PC-3 (cell line): ENCODE data around the gene ECPAS. TPM values are rescaled to one million over a fixed set of nuclear protein-coding genes. Genes with fewer than 3 reads are reported as not detected.

ENCODE experiments used
- ATAC-seq: fragments of 200-7000 bp; cut with Tn5 transposase; 2 replicates; pipeline ENCODE4 v1.9.1; 2020; ENCODE audit warnings: mild to moderate bottlenecking, moderate library complexity
- BruUV-seq: library from RNA; stranded (reverse); fragments of 400-500 nt; replicated peaks from 2 replicates; lab custom pipeline; 2021; lab: Mats Ljungman, UMichigan
- CTCF ChIA-PET: fragments of 300-600 bp; sonication (Branson Sonifier 250); formaldehyde crosslinking; loops from one replicate; lab custom pipeline; 2022; ENCODE audit warnings: antibody characterized with exemption; lab: Charles Lee
- POLR2A ChIA-PET: fragments of 300-600 bp; sonication (Branson Sonifier 250); formaldehyde crosslinking; loops from one replicate; lab custom pipeline; 2022; ENCODE audit warnings: antibody characterized with exemption; ENCODE audit not compliant: unreplicated experiment; lab: Charles Lee
- DNase-seq: peaks from one replicate; pipeline ENCODE4 v3.0.0-alpha.2; 2015
- H2AFZ ChIP-seq: fragments of 300-600 bp; sonication (generic); 2 replicates; pipeline ENCODE4 v1.6.0; 2016; ENCODE audit warnings: antibody characterized with exemption, low read length
- H3F3A ChIP-seq: fragments of 300-600 bp; sonication (generic); one replicate; pipeline ENCODE4 v1.6.0; 2017; ENCODE audit warnings: antibody characterized with exemption, low read length, control low read depth, mild to moderate bottlenecking; ENCODE audit not compliant: unreplicated experiment
- H3K27ac ChIP-seq: fragments of 300-600 bp; sonication (generic); 2 replicates; pipeline ENCODE4 v1.5.1; 2016; ENCODE audit warnings: mild to moderate bottlenecking, low read length
- H3K27me3 ChIP-seq: fragments of 300-600 bp; sonication (generic); 2 replicates; pipeline ENCODE4 v1.6.1; 2016; ENCODE audit warnings: low read length, mixed read lengths
- H3K36me3 ChIP-seq: fragments of 300-600 bp; sonication (generic); 2 replicates; pipeline ENCODE4 v1.6.1; 2016; ENCODE audit warnings: low read depth, mixed run types, low read length, mixed read lengths
- H3K4me1 ChIP-seq: fragments of 300-600 bp; sonication (generic); 2 replicates; pipeline ENCODE4 v1.5.1; 2016; ENCODE audit warnings: low read length; ENCODE audit not compliant: insufficient read depth
- H3K4me2 ChIP-seq: fragments of 300-600 bp; sonication (generic); 2 replicates; pipeline ENCODE4 v1.6.0; 2016; ENCODE audit warnings: low read length
- H3K4me3 ChIP-seq: fragments of 300-600 bp; sonication (generic); 2 replicates; pipeline ENCODE4 v1.5.1; 2016; ENCODE audit warnings: mild to moderate bottlenecking, low read length, mixed read lengths
- H3K79me2 ChIP-seq: fragments of 300-600 bp; sonication (generic); 2 replicates; pipeline ENCODE4 v1.6.1; 2017; ENCODE audit warnings: low read length, mixed read lengths
- H3K9ac ChIP-seq: fragments of 300-600 bp; sonication (generic); 2 replicates; pipeline ENCODE4 v1.6.0; 2016; ENCODE audit warnings: mild to moderate bottlenecking, low read length
- H3K9me2 ChIP-seq: fragments of 300-600 bp; sonication (generic); replicated peaks from 2 replicates; pipeline ENCODE4 v1.6.1; 2016; ENCODE audit warnings: mixed run types, low read length, mixed read lengths
- H3K9me3 ChIP-seq: fragments of 300-600 bp; sonication (generic); 2 replicates; pipeline ENCODE4 v1.6.1; 2016; ENCODE audit warnings: low read length, mixed read lengths
- H4K20me1 ChIP-seq: fragments of 300-600 bp; sonication (generic); 2 replicates; pipeline ENCODE4 v1.6.1; 2016; ENCODE audit warnings: low read length, mixed read lengths
- EZH2 ChIP-seq: fragments of 300-600 bp; sonication (generic); IDR thresholded peaks from one replicate; pipeline ENCODE4 v1.6.1; 2017; ENCODE audit warnings: antibody characterized with exemption, mild to moderate bottlenecking, low read length; ENCODE audit not compliant: unreplicated experiment
- EZH2phosphoT487 ChIP-seq: fragments of 300-600 bp; sonication (generic); IDR thresholded peaks from 2 replicates; pipeline ENCODE4 v1.6.1; 2018; ENCODE audit warnings: mild to moderate bottlenecking, antibody characterized with exemption, low read length, borderline replicate concordance
- intact Hi-C: fragments of 100-400 bp; cut with micrococcal nuclease; formaldehyde crosslinking; loops from 2 replicates; pipeline ENCODE4 v1.9.0; 2023
- total RNA-seq: library from RNA; depleted of rRNA; stranded (reverse); fragments of >200 nt; gene quantifications from 2 replicates; pipeline ENCODE4 v1.2.3, GENCODE V29; 2014
- TF ChIP-seq, protein P1 (sequence below): fragments of 300-600 bp; sonication (generic); conservative IDR thresholded peaks from 2 replicates; pipeline ENCODE4 v1.5.1; 2017; ENCODE audit warnings: antibody characterized with exemption, low read depth, mild to moderate bottlenecking, low read length

The ECPAS gene
- total RNA-seq, 1 experiment from 2014 or later, result 69.0 TPM

- peaks cover 44% of the 10 kb centered on the region; the same call in 1 of the 2 replicates for H4K20me1 ChIP-seq
These were observed 29.4 kb downstream of the ECPAS start for GRCh38 chr9:111454751-111455150.

GRCh38 chr9:111451570-111451969 lies 32.6 kb downstream of the ECPAS start:
- H3F3A ChIP-seq, result no peaks in the 10 kb centered on the region
- H3K79me2 ChIP-seq, result peaks cover 61% of the 10 kb centered on the region
- no peak overlapping the region for H3K4me3 ChIP-seq
- no peak overlapping the region for H3K4me2 ChIP-seq
- ChIA-PET POLR2A (no interaction called here), CTCF (no interaction called here)
- intact Hi-C loops, result no loop called here
- no peak overlapping the region for H2AFZ ChIP-seq
- no peaks in the 10 kb centered on the region for H3K27me3 ChIP-seq
- TF ChIP-seq EZH2 (no peak), EZH2phosphoT487 (no peak)
- TF ChIP-seq, protein P1, sequence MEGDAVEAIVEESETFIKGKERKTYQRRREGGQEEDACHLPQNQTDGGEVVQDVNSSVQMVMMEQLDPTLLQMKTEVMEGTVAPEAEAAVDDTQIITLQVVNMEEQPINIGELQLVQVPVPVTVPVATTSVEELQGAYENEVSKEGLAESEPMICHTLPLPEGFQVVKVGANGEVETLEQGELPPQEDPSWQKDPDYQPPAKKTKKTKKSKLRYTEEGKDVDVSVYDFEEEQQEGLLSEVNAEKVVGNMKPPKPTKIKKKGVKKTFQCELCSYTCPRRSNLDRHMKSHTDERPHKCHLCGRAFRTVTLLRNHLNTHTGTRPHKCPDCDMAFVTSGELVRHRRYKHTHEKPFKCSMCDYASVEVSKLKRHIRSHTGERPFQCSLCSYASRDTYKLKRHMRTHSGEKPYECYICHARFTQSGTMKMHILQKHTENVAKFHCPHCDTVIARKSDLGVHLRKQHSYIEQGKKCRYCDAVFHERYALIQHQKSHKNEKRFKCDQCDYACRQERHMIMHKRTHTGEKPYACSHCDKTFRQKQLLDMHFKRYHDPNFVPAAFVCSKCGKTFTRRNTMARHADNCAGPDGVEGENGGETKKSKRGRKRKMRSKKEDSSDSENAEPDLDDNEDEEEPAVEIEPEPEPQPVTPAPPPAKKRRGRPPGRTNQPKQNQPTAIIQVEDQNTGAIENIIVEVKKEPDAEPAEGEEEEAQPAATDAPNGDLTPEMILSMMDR, result no peak
- no peak for DNase-seq
- no peaks in the 10 kb centered on the region for H3K4me1 ChIP-seq
- no TSS peak for BruUV-seq
- 0 out of 2 replicates have a peak, but pooled peaks cover 28% of the 10 kb centered on the region for H4K20me1 ChIP-seq
- no peaks in the 10 kb centered on the region for H3K9me2 ChIP-seq
- no peaks in the 10 kb centered on the region for H3K9me3 ChIP-seq
- H3K27ac ChIP-seq, result no peak overlapping the region
- H3K9ac ChIP-seq, result no peak overlapping the region
- no peaks in the 10 kb centered on the region; the same call in none of the 2 replicates for H3K36me3 ChIP-seq
- no peak for ATAC-seq

More at GRCh38 chr9:111454751-111455150, 29.4 kb downstream of the ECPAS start:
- CTCF ChIA-PET, result no interaction called here
- intact Hi-C loops, result no loop called here
- Histone ChIP-seq H3K36me3 (no peaks in the 10 kb centered on the region; the same call in none of the 2 replicates), H3K9me2 (no peaks in the 10 kb centered on the region), H2AFZ (no peak overlapping the region), H3K9ac (no peak overlapping the region), H3K4me2 (no peak overlapping the region), H3K27ac (no peak overlapping the region), H3F3A (no peaks in the 10 kb centered on the region), H3K79me2 (peaks cover 91% of the 10 kb centered on the region), H3K4me3 (no peak overlapping the region), H3K4me1 (no peaks in the 10 kb centered on the region), H3K9me3 (no peaks in the 10 kb centered on the region), H3K27me3 (no peaks in the 10 kb centered on the region)
- BruUV-seq, result no TSS peak
- TF ChIP-seq EZH2 (no peak), EZH2phosphoT487 (no peak)
- DNase-seq (no peak), ATAC-seq (no peak)
- POLR2A ChIA-PET, result no interaction called here

- ATAC-seq (no peak), DNase-seq (no peak)
- Histone ChIP-seq H3K4me3 (no peak overlapping the region), H3K79me2 (peaks cover 46% of the 10 kb centered on the region), H3K4me2 (no peak overlapping the region), H4K20me1 (0 out of 2 replicates have a peak, but pooled peaks cover 20% of the 10 kb centered on the region), H3K27me3 (no peaks in the 10 kb centered on the region), H3K9me2 (no peaks in the 10 kb centered on the region), H3K4me1 (no peaks in the 10 kb centered on the region), H3K9ac (no peak overlapping the region), H3K36me3 (peaks cover 3% of the 10 kb centered on the region; the same call in 1 of the 2 replicates), H3K9me3 (no peaks in the 10 kb centered on the region), H2AFZ (no peak overlapping the region), H3F3A (no peaks in the 10 kb centered on the region), H3K27ac (no peak overlapping the region)
- ChIA-PET POLR2A (no interaction called here), CTCF (no interaction called here)
- intact Hi-C loops, result no loop called here
- no TSS peak for BruUV-seq
- TF ChIP-seq, protein P1, result no peak
- TF ChIP-seq EZH2phosphoT487, result no peak
- TF ChIP-seq EZH2, result no peak
These were observed 34.1 kb downstream of the ECPAS start for GRCh38 chr9:111450124-111450523.
